GM23248 (cell line): Measurements from ENCODE around the gene TRERF1. TPM values are rescaled to one million over a fixed set of nuclear protein-coding genes. Genes with fewer than 3 reads are reported as not detected.

Experiments
- DNase-seq: peaks from one replicate; pipeline ENCODE4 v3.0.0-alpha.2; 2015
- H2AFZ ChIP-seq: fragments of 200-600 bp; sonication (generic); 2 replicates; pipeline ENCODE4 v1.6.1; 2016; ENCODE audit warnings: antibody characterized with exemption
- H3F3A ChIP-seq: fragments of 200-600 bp; sonication (generic); 2 replicates; pipeline ENCODE4 v1.6.1; 2016; ENCODE audit warnings: mild to moderate bottlenecking, antibody characterized with exemption, mixed run types; ENCODE audit not compliant: insufficient read depth
- H3K27ac ChIP-seq: fragments of 200-600 bp; sonication (generic); 2 replicates; pipeline ENCODE4 v1.5.1; 2016; ENCODE audit warnings: mild to moderate bottlenecking
- H3K27me3 ChIP-seq: fragments of 200-600 bp; sonication (generic); replicated peaks from 2 replicates; pipeline ENCODE4 v1.6.1; 2016; ENCODE audit warnings: mild to moderate bottlenecking; ENCODE audit not compliant: insufficient read depth
- H3K36me3 ChIP-seq: fragments of 200-600 bp; sonication (generic); 2 replicates; pipeline ENCODE4 v1.6.1; 2016; ENCODE audit warnings: low read depth, mild to moderate bottlenecking
- H3K4me1 ChIP-seq: fragments of 200-600 bp; sonication (generic); 2 replicates; pipeline ENCODE4 v1.6.1; 2016; ENCODE audit warnings: mild to moderate bottlenecking; ENCODE audit not compliant: insufficient read depth
- H3K4me2 ChIP-seq: fragments of 200-600 bp; sonication (generic); one replicate; pipeline ENCODE4 v1.6.1; 2016; ENCODE audit warnings: mild to moderate bottlenecking; ENCODE audit not compliant: unreplicated experiment
- H3K4me3 ChIP-seq: fragments of 200-600 bp; sonication (generic); 2 replicates; pipeline ENCODE4 v1.5.1; 2016; ENCODE audit warnings: mild to moderate bottlenecking
- H3K79me2 ChIP-seq: fragments of 200-600 bp; sonication (generic); 2 replicates; pipeline ENCODE4 v1.6.1; 2016; ENCODE audit warnings: mild to moderate bottlenecking; ENCODE audit not compliant: insufficient read depth
- H3K9ac ChIP-seq: fragments of 200-600 bp; sonication (generic); 2 replicates; pipeline ENCODE4 v1.6.1; 2016; ENCODE audit warnings: mild to moderate bottlenecking
- H3K9me2 ChIP-seq: fragments of 200-600 bp; sonication (generic); 2 replicates; pipeline ENCODE4 v1.6.1; 2016; ENCODE audit warnings: mixed run types, mild to moderate bottlenecking, moderate library complexity; ENCODE audit not compliant: insufficient read depth
- H3K9me3 ChIP-seq: fragments of 200-600 bp; sonication (generic); one replicate; pipeline ENCODE4 v1.6.1; 2017; ENCODE audit warnings: low read depth
- H4K20me1 ChIP-seq: fragments of 200-600 bp; sonication (generic); 2 replicates; pipeline ENCODE4 v1.6.0; 2016; ENCODE audit not compliant: insufficient read depth
- EZH2 ChIP-seq: fragments of 200-600 bp; sonication (generic); IDR thresholded peaks from 2 replicates; pipeline ENCODE4 v1.6.1; 2018; ENCODE audit warnings: antibody characterized with exemption, mild to moderate bottlenecking; ENCODE audit not compliant: insufficient read depth, poor library complexity, severe bottlenecking
- EZH2phosphoT487 ChIP-seq: fragments of 200-600 bp; sonication (generic); IDR thresholded peaks from 2 replicates; pipeline ENCODE4 v1.6.1; 2018; ENCODE audit warnings: antibody characterized with exemption, moderate library complexity, mild to moderate bottlenecking, low read depth; ENCODE audit not compliant: insufficient read depth
- whole genome bisulfite sequencing, 2 experiments: methylation state at CpG; one replicate each; pipeline ENCODE4 v1.1.6; 2015 to 2017; ENCODE audit warnings: low lambda C conversion rate in 2 of 2, low coverage in 1 of 2; ENCODE audit errors: missing lambda C conversion rate in 2 of 2; 5-methylcytosine and 5-hydroxymethylcytosine counted together
- in situ Hi-C: fragments of 300-500 bp; cut with MboI; formaldehyde crosslinking; loops from 2 replicates; pipeline ENCODE4 v1.15.0; 2020
- polyA plus RNA-seq: library from polyadenylated mRNA; unstranded; fragments of >200 nt; fragmentation: Nextera tagmentation; extraction: Ambion mirVana; gene quantifications from 2 replicates; pipeline ENCODE4 v1.2.1, GENCODE V29; 2016
- total RNA-seq: library from RNA; depleted of rRNA; stranded (reverse); fragments of >200 nt; shearing (Covaris generic); gene quantifications from 2 replicates; pipeline ENCODE4 v1.2.3, GENCODE V29; 2014

The TRERF1 gene
- total and polyA plus RNA-seq, 2 experiments from 2014 or later = 2.7 to 3.1 TPM

DNA sequence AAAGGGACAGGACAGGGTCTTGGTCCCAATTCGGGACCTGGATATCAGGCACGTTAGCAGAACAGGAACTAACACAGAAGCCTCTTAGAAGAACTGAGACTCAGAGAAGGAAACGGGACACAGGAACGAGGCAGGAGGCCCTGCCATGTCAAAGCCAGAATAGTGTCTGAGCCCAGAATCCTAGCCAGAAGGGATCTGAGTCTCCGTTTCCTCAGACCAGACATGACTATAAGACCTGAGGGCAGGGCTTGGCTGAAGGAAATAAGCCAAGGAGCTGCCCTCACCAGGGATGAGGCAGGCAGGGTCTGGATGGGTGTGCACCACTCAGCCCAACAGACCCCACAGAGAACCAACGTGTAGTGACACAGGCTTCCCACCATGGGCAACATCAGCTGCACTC lies 40.3 kb downstream of the TRERF1 start:
- Histone ChIP-seq H3K36me3 (no peaks in the 10 kb centered on the region), H3K4me2 (no peak overlapping the region), H4K20me1 (no peaks in the 10 kb centered on the region), H3K27me3 (no peaks in the 10 kb centered on the region), H2AFZ (no peak overlapping the region), H3K9ac (no peak overlapping the region), H3F3A (peaks cover 11% of the 10 kb centered on the region), H3K4me3 (no peak overlapping the region), H3K27ac (no peak overlapping the region), H3K9me3 (no peaks in the 10 kb centered on the region), H3K79me2 (peaks cover 63% of the 10 kb centered on the region), H3K9me2 (no peaks in the 10 kb centered on the region), H3K4me1 (peaks cover 13% of the 10 kb centered on the region)
- DNase-seq = no peak
- WGBS, 2 experiments = 81 to 84% methylated on average over 6 of the region's 6 CpGs
- in situ Hi-C loops = no loop called here
- TF ChIP-seq EZH2 (no peak), EZH2phosphoT487 (no peak)

DNA sequence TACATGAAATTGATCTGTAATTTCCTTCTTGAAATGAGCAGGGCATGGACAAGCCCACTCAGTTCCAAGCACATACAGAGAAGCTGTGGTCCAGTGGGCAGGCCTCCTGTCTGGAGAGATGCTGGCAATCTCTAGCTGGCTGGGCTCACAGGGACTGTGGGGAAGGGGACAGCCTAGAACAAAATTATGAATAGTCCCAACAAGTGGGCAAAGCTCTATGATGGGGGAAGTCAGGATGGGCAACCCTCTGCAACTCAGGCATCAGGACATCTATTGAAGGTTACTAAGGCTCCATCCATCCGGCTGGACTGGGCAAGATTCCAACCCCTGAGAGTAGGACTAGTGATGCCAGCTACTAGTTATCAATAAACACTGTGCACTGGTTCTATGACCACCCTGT lies 40.9 kb downstream of the TRERF1 start:
- H3K9me2 ChIP-seq = no peaks in the 10 kb centered on the region
- H3K27ac ChIP-seq = no peak overlapping the region
- TF ChIP-seq EZH2 = no peak
- peaks cover 14% of the 10 kb centered on the region for H3K4me1 ChIP-seq
- H3K4me2 ChIP-seq = no peak overlapping the region
- no peak overlapping the region for H3K4me3 ChIP-seq
- H3K36me3 ChIP-seq = no peaks in the 10 kb centered on the region
- H3K9ac ChIP-seq = no peak overlapping the region
- H2AFZ ChIP-seq = no peak overlapping the region
- peaks cover 68% of the 10 kb centered on the region for H3K79me2 ChIP-seq
- no peaks in the 10 kb centered on the region for H3K9me3 ChIP-seq
- peaks cover 11% of the 10 kb centered on the region for H3F3A ChIP-seq
- DNase-seq = no peak
- H3K27me3 ChIP-seq = no peaks in the 10 kb centered on the region
- in situ Hi-C loops = no loop called here
- 89 to 100% methylated on average over 1 of the region's 1 CpG for WGBS, 2 experiments
- H4K20me1 ChIP-seq = no peaks in the 10 kb centered on the region

DNA sequence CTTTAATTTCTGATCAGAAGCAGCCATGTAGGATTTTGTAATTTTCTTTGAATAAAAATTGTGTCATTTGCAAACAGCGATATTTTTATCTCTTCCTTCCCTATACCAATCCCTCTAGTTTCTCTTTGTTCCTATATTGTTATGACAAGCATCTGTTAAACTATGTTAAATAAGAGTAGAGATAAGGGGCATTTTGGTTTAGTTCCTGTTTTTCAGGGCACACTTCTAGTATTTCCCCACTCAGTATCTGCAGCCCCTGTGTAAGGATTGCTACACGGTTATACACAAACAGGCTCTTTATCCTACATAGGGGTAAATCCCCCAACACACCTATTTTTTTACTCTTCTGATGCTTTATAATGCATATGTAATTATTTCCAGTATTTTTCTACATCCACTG lies 42.1 kb downstream of the TRERF1 start:
- Histone ChIP-seq H3K9ac (no peak overlapping the region), H3K9me2 (no peaks in the 10 kb centered on the region), H3K4me2 (no peak overlapping the region), H3K9me3 (no peaks in the 10 kb centered on the region), H3K79me2 (peaks cover 76% of the 10 kb centered on the region), H3K36me3 (no peaks in the 10 kb centered on the region), H2AFZ (no peak overlapping the region), H4K20me1 (no peaks in the 10 kb centered on the region), H3K4me3 (no peak overlapping the region), H3K27ac (no peak overlapping the region), H3F3A (peaks cover 7% of the 10 kb centered on the region), H3K4me1 (peaks cover 22% of the 10 kb centered on the region), H3K27me3 (no peaks in the 10 kb centered on the region)
- DNase-seq = no peak
- in situ Hi-C loops = no loop called here
- TF ChIP-seq EZH2phosphoT487 = no peak
- TF ChIP-seq EZH2 = no peak
- WGBS, 2 experiments = 76% methylated on average over 2 of the region's 2 CpGs

DNA sequence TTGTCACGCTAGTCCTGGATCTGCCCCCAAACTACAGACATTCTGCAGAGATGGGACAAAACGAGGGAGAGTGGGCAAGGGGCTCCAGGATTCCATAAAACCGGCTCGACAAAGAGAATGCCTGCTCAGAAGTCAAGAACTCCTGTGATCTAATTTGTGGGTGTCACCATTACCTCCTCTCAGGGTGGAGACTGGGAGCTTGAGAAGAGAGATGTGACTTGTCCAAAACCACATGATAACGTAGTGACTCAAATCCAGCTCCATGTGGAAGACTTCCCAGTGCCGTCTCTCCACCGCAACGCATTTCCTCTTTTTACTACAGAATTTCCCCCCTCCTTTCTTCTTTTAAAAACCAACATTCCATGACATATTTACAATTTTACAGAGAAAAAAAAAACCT lies 44.3 kb downstream of the TRERF1 start:
- peak; percentile 96 for DNase-seq
- H3K9me3 ChIP-seq = no peaks in the 10 kb centered on the region
- no peaks in the 10 kb centered on the region for H3K36me3 ChIP-seq
- TF ChIP-seq EZH2phosphoT487 (no peak), EZH2 (no peak)
- H3K79me2 ChIP-seq = peaks cover 75% of the 10 kb centered on the region
- no peaks in the 10 kb centered on the region for H4K20me1 ChIP-seq
- H3K27me3 ChIP-seq = no peaks in the 10 kb centered on the region
- H3K9ac ChIP-seq = peak overlapping the region; percentile 72
- in situ Hi-C loops = no loop called here
- H2AFZ ChIP-seq = peak overlapping the region; percentile 82
- H3K4me2 ChIP-seq = peak overlapping the region; percentile 79
- H3K4me1 ChIP-seq = peaks cover 36% of the 10 kb centered on the region
- H3K9me2 ChIP-seq = no peaks in the 10 kb centered on the region
- peak overlapping the region; percentile 83 for H3K27ac ChIP-seq
- H3K4me3 ChIP-seq = peak overlapping the region; percentile 66
- 1 to 2% methylated on average over 8 of the region's 8 CpGs for WGBS, 2 experiments
- H3F3A ChIP-seq = peaks cover 4% of the 10 kb centered on the region
